HG02588 (cell line): ENCODE data around the gene TMEM126B.
A peak's percentile ranks its signal among the peaks of the same experiment; 100 is the strongest.
"Not testable (repeated sequence)": the region's sequence is repeated elsewhere in the genome, so short reads cannot be mapped to it uniquely, and the experiment has no call there.

Experiments used
- ATAC-seq: cut with Tn5 transposase; IDR thresholded peaks from one replicate; pipeline ENCODE4 v1.9.1; 2021; ENCODE audit warnings: mild to moderate bottlenecking, moderate library complexity; ENCODE audit not compliant: unreplicated experiment

The TMEM126B gene

DNA sequence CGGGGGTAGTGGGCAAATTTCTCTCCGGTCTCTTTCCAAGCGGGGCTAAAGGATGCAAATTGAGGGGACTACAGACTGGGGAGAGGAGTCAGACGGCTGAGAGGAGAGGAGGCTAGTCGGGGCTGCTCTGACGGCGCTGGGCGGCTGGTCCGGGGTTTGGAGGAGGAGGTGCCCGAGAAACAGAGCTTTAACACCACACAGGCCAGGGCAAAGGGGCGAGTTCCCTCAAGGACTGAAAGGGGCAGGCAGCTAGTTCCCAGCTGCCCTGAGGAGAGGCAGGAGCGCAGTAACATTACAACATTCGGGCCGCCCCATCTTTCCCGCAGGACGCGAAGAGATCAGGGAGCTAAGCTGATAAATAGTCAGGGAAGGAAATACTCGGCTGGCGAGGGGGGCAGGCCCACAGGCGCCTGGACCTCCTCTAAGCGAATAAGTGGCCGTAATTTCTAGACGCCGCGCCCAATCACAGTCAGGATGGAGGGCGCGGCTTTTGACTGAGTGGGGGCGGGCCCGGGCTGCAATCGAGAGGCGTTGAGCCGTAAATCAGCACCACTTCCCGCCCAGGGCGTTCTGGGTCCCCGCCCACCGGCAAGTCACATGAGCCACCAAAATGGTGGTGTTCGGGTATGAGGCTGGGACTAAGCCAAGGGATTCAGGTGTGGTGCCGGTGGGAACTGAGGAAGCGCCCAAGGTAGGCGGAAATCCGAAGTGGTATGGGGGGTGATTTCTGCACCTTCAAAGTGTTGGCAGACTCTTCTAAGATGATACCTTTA, at the start of gene TMEM126B:
Gene TMEM126B (plus strand): TSS at position 596 of the 773 bp plus-strand sequence. CDS start 15 bp downstream, at position 611.
- peak; percentile 98 for ATAC-seq

DNA sequence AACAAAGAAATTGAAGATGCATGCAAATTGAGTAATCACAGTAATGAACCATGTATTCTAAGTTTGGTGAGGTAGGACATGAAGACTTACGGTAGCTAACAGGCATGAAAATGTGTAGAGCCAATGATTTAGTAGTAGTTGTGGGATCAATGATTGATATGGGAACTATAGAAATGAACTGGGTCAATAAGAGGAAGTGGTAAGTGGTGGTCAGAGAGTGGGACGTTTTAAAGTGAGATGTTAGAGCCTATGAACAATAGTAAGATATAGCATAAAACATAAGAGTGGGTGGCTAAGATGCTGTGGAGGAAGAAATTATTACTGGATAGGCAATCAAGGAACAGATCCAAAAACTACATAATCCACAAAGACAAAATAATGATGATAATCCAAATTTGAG, 46.3 kb upstream of the TMEM126B start:
- no peak for ATAC-seq

DNA sequence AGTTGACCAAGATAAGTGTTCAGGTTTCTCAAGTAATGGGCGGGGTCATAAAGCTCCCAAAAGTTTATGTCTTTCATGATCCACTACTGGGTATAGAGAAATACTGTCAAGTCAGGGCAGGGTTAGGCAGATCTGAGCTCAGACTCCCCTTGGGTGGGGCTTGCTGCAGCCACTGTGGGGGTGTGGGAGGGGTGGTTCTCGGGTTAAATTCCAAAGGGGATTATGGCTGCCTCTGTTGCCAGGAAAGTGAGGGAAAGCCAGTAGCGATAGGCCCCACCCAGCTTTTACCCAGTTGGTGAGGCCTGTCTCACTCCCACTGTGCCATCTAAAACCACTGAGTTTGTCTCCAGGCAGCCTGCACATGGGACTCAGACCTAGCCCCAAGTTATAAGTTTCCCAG, 39.0 kb upstream of the TMEM126B start:
- no peak for ATAC-seq

- no peak for ATAC-seq
Observed at GRCh38 chr11:85590848-85591483, 37.4 kb upstream of the TMEM126B start.

DNA sequence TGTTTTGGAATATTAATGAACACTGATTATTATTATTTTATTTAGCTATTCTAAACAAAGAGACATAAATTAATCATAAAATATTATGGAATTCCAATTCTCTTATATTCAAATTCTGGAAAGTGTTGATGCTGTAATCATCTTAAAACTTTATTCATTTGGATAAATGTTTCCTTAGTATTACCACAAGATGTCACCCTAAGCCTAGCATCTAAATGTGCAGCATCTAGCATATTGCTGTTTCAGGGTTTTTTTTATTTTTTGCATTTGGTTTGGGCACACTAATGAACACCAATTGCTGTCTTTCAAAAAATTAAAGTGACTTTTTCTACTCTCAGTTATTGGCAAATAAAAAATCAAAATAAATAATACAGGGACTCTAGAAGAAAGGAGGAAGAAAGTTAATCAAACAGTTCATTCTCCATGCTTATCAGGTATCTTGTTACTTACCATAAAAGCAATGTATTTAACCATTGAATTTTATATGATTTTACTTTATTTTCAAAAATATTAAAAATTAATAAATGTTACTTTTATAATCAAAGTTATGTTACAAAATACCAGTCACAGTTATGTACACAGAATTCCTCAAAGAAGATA, 33.0 kb upstream of the TMEM126B start:
- ATAC-seq = no peak

- ATAC-seq = no peak
Observed at GRCh38 chr11:85596886-85597285, 31.5 kb upstream of the TMEM126B start.

- no peak for ATAC-seq
Observed at GRCh38 chr11:85599083-85599482, 29.3 kb upstream of the TMEM126B start.

GRCh38 chr11:85602526-85603213, 25.7 kb upstream of the TMEM126B start:
- no peak for ATAC-seq

GRCh38 chr11:85603220-85603619, 25.2 kb upstream of the TMEM126B start:
- ATAC-seq = no peak

DNA sequence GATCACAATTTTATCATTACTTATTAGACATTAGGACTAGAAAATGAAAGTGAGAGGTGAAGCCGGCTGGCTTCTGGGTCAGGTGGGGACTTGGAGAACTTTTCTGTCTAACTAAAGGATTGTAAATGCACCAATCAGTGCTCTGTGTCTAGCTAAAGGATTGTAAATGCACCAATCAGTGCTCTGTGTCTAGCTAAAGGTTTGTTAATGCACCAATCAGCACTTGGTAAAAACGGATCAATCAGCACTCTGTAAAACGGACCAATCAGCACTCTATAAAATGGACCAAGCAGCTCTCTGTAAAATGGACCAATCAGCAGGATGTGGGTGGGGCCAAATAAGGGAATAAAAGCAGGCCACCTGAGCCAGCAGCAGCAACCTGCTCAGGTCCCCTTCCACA, 22.2 kb upstream of the TMEM126B start:
- not testable (repeated sequence) for ATAC-seq

DNA sequence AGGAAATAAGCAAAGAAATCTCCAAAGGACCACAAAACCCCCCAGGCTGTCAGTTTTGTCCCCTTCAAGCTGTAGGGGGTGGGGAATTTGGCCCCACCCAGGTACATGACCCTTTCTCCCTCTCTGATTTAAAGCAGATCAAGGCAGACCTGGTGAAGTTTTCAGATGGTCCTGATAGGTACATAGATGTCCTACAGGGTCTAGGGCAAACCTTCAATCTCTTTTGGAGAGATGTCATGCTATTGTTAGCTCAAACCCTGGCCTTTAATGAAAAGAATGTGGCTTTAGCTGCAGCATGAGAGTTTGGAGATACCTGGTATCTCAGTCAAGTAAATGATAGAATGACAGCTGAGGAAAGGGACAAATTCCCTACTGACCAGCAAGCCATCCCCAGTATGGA, 19.8 kb upstream of the TMEM126B start:
- ATAC-seq = not testable (repeated sequence)

GRCh38 chr11:85609286-85609685, 19.1 kb upstream of the TMEM126B start:
- ATAC-seq = not testable (repeated sequence)

GRCh38 chr11:85611643-85612042, 16.8 kb upstream of the TMEM126B start:
- not testable (repeated sequence) for ATAC-seq

- ATAC-seq = no peak
Observed at GRCh38 chr11:85619499-85619898, 8.9 kb upstream of the TMEM126B start.

- ATAC-seq = no peak
Observed at GRCh38 chr11:85620256-85620655, 8.1 kb upstream of the TMEM126B start.

- ATAC-seq = no peak
Observed at GRCh38 chr11:85626496-85626895, 1.9 kb upstream of the TMEM126B start.

DNA sequence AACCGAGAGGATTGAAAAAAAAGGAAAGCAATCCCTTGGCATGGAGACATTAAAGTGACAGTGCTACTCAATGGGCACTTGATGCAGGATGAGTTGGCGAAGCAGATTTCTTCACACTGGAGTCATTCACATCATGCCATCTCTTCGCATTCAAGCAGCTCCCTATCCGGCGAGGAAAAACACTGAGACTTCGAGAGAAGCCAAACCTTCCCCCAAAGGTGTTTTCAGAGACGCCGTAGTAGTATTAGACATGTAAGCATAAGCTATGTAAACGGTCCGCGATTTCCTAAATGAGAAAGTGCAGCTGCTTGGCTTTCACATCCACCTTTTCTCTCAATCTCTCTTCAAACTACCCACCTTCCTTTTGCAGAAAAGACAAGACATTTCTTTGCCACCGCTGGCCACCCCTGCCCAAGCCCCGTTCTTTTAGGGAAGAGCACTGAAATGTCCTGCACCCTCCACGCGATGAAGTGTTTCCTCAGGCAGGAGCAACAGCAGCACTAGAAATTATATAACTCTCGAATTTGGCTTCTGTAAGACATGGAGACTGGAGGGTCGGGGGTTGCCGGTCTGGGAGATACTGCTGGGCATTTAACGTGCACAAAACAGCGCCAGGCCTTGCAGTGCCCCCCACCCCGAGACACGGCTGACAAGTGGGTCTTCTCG, 928 bp upstream of the TMEM126B start, which contains the start of gene DLG2:
Gene DLG2 (minus strand): TSS at position 13 of the 666 bp plus-strand sequence.
- no peak for ATAC-seq

DNA sequence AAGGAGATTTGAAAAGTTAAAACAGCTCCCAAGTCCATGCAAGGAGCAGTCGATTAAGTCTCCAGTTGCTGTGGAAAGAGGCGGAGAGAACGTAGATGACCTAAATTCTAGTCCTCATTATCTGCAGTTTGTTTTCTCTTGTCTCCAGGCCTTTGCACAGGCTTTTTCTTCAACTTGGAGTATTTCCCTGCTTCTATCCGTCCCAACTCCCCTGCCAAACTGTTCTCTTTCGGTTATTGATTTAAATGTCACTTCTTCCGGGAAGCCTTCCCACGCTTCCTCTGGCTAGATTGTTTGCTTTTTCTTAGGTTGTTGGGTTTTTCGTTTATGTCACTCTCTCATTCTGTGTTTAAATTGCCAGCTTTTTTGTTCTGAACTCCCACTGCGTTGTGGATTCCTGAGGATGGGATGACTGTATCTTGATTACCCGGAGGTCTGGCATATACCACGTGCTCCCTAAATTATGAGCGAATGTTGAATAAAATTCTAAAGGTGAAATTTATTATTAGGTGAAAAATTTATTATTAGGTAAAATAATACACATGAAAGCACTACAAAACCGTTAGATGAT, 463 bp downstream of the TMEM126B start:
- peak; percentile 7 for ATAC-seq

GRCh38 chr11:85634747-85635146, 6.4 kb downstream of the TMEM126B start:
- no peak for ATAC-seq

GRCh38 chr11:85643191-85643614, 14.8 kb downstream of the TMEM126B start:
- ATAC-seq = no peak
